GM18520 (cell line): ENCODE measurements around the gene PALLD.
"Not testable (repeated sequence)": the region's sequence is repeated elsewhere in the genome, so short reads cannot be mapped to it uniquely, and the experiment has no call there.

Experiments
- ATAC-seq: cut with Tn5 transposase; IDR thresholded peaks from one replicate; pipeline ENCODE4 v1.9.1; 2021; ENCODE audit not compliant: unreplicated experiment

The PALLD gene

GRCh38 chr4:168490711-168491110 lies 6.1 kb upstream of the PALLD start:
- ATAC-seq, result no peak

- no peak for ATAC-seq
Observed at GRCh38 chr4:168491563-168491962, 5.3 kb upstream of the PALLD start.

- ATAC-seq, result no peak
Observed at GRCh38 chr4:168498251-168498650, 1.4 kb downstream of the PALLD start.

DNA sequence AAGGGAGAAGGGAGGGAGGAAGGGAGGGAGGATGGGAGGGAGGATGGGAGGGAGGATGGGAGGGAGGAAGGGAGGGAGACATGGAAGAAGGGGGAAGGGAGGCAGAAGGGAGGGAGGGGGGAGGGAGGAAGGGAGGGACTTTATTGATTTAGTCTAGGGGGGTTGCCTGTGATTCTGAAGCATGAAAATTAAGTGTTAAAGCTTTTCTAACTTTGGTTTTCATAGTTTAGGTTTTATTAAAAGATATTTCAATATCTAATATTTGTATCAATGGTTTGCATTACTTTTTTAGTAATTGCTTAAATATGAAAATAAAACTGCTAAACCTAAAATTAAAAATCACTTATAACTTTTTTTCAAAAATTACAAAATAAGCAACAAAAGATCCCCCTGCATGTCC lies 2.4 kb downstream of the PALLD start:
- no peak for ATAC-seq

- no peak for ATAC-seq
Observed at GRCh38 chr4:168501407-168501806, 4.6 kb downstream of the PALLD start.

DNA sequence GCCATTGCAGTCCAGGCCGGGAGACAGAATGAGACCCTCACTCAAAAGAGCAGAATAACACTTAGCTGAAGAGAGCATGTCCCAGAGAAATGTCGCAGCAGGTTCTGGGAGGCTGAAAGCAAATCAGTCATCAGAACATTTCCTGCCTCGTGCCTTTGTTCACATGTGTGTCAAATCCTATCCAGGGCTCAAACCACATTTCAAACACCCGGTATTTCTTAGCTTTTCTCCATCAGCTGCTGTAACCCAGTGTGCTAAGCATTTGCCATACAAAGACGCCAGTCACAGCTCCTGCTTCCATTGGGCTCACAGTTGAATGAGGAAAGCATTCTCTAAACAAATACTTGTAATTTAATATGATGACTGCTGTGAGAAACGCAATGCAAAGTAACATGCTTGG lies 6.0 kb downstream of the PALLD start:
- ATAC-seq, result no peak

- ATAC-seq, result no peak
Observed at GRCh38 chr4:168503652-168504362, 7.0 kb downstream of the PALLD start.

DNA sequence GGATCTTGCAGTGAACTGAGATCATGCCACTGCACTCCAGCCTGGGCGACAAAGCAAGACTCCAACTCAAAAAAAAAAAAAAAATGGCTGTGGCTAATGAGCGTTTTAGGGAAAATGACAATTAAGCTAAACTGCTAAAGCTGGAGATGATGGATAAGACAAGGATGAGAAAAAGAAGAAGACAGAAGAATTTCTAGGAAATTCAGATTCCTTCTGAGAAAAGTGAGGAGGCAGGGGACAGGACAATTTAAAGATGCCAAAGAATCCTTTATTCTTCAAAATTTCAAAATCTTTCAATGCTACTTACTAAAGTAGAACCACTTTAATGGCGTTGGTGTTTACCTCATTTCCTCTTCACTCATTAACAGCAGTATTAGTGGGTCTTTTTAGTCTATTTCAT lies 7.7 kb downstream of the PALLD start:
- no peak for ATAC-seq

GRCh38 chr4:168506014-168506413 lies 9.2 kb downstream of the PALLD start:
- no peak for ATAC-seq

DNA sequence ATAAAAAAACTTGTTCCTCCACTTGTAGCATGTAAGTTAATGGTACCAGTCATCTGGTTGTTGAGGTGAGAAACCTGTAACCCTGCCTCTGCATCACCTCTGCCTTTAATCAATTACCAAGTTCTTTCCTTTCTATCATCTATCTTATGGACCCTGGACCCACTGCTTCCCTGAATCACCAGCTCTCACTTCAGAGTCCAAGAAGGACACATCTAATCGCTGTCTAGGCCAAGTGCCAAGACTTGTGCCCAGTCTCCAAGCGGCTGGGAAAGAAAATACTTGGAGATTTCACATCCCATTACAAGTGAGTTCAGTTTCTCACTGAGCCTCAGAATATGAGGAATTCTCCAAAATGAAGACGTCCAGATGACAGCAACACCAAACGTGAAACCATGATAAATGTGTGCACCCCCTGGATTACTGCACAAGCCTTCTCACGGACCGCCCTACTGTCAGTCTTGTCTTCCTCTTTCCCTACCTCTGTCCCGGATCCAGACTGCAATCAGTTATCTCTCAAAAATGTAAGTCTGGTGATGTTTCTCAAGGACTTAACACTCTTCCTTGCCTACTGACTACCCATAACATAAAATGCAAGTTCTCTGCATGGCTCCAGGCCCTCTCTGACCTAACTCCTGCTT lies 10.4 kb downstream of the PALLD start:
- ATAC-seq, result no peak

DNA sequence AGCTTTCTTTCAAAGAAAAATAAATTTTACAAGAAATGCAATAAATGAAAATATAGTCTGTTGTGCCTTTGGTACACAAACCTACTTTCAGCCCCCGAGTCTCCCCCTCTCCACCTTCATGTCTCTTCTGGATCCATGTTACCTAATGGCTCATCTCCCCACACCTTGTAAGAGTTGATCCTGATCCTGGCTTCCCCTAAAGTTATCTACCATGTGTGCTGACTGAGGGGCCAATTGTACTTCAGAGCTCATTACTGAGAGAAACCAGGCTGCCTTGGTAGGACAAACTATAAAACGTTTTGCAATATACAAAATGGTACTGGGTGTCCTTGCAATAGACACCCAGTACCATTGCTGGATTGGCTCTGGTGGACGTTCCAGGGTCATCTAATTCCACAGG lies 11.8 kb downstream of the PALLD start:
- ATAC-seq, result no peak

- ATAC-seq, result no peak
Observed at GRCh38 chr4:168509786-168510185, 12.9 kb downstream of the PALLD start.

DNA sequence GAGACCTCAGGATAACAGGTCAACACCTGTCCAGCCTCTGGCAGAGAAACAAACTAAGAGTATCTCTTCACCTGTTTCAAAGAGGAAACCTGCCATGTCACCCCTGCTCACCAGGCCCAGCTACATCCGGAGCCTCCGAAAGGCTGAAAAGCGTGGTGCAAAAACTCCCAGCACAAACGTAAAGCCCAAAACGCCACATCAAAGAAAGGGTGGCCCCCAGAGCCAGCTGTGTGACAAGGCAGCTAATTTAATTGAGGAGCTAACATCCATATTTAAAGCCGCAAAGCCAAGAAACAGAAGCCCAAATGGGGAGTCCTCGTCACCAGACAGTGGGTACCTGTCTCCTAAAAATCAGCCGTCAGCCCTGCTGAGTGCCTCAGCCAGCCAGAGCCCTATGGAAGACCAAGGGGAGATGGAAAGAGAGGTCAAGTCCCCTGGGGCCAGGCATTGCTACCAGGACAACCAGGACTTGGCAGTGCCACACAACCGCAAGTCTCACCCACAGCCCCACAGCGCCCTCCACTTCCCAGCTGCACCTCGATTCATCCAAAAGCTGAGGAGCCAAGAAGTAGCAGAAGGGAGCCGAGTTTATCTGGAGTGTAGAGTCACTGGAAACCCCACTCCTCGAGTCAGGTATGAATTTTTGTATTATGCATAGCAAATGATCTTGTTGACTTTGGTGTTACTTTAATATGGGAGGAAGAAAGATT lies 15.1 kb downstream of the PALLD start:
- ATAC-seq, result no peak

GRCh38 chr4:168513826-168514225 lies 17.0 kb downstream of the PALLD start:
- ATAC-seq, result not testable (repeated sequence)

DNA sequence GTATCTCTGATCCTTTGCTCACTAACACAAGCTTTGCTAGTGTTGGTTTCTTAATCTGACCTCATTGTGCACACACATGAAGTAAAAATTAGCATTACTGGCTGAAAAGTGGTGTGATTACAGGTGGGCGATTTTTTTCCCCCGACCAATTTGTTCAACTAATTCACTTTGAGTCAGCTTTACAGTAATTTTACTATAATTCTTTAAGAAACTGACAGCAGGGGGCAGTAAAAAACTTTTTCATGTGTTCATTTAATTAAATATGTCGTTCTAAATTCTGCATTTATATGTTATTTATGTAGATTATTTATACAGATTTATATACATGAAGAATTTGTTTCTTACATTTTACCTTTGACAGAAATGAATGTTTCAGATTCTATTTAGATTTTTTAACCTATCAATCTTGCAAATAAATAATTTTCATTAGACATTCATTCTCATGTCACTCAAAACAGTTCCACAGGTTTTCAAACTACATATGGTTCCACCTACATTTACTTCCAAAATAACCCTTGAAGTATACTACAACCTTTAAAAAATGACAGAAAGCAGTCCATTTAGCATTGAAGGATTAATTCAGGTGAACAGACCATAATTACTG lies 17.5 kb downstream of the PALLD start:
- ATAC-seq, result no peak

DNA sequence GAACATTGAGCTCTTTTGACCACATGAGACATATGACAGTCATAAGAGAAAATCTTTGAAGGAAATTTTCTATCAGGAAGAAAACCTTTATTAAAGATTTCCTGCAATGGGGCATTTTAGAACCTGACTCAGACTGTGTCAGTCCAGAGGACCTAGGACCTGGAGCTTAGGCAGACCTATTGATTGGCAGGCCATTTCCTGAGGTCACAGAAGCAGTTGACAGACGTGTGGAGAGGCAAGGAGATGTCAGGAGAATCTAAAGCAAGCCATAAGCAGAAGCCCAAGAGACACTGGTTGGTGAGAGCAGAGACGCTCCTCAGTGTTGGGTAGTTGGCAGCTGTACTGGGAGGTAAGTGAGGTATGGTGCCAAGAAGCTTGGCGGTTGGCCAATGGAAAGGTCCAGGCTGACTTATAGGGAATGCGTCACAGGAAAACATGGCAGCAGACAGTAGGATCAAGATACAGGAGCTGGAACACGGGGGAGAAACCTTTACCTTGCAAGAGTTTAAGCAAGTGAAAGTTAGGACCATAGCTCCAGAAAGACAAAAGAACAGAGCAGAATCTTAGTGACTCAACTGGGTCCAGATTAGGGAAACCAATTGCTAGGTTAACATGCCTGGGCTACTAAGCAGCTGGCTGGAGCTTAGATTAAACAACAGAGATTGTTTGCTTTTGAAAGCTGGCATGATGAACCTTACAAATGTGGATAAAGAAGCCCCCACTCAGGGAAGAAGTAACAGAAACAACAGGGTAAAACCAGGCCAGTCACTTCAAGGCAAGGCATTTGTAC lies 18.6 kb downstream of the PALLD start:
- no peak for ATAC-seq

GRCh38 chr4:168516841-168517240 lies 20.0 kb downstream of the PALLD start:
- no peak for ATAC-seq

DNA sequence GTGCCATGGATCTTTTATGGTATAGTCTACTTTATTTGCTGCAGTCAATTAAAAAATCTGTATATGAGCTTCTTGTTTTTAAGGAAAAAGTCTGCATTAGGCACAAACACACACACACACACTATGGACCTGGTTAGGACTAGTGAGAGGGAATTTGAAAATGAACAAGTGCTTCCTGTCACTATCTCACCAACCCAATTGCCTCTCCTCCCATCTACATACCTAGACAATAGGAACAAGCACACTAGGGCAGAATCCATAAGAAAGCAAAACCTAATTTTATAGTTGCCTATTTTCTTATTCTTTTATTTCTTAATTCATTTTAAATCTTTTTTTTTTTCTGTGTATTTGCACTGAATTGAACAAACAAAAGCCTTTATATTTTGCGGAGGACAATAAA lies 22.7 kb downstream of the PALLD start:
- no peak for ATAC-seq

DNA sequence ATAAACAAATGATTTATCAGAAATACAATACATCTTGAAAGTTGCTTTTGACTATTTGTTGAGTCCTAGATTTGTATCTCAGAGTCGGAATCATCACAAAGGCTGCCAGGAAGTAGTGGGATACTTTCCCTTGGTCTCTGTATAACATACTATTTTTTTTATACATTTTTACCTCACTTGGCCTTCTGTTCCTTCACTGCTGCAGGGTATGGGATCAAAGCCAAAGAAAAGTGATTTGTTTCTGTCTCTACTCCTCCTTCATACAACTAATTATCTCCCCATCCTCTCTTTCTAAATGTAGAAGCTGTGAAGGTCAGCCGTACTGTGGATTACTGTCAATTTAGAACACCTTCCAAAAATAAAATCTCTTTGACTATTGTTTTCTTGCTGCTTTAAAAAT lies 24.9 kb downstream of the PALLD start:
- ATAC-seq, result no peak

GRCh38 chr4:168522356-168522755 lies 25.5 kb downstream of the PALLD start:
- ATAC-seq, result no peak

DNA sequence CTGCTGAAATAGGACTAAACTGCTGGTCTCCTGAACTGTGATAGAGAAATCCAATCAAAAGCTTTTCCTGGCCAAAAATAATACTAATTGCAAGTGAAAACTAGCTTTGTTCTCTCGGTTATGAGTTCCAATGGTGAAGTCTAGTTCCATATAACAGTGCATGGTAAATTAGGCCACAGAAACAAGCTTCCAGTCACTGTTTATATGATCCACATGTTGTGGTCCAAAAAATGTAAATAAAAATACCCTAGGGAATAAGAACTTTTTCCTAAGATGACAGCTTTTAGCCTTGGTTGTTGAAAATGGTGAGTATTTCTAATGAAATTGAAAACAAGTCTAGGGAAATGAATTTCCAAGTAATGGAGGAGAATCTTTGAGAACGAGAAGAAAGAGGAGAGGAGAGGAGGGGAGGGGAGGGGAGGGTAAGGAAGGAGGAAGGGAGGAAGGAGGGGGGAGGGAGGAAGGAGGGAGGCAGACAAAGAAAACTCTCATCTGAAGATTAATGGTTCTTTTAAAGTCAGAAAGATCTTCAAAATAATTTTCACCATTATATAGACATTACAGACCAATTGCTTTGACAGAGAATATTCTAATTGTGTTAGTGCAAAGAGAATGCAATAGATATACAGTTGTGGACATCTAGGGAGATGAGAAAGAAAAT lies 26.1 kb downstream of the PALLD start:
- no peak for ATAC-seq
